Stimulated activated CD4-positive, alpha-beta T cell treated with anti-CD3 and anti-CD28 coated beads, Interleukin-4, amount 100 ng/mL, for 24 hours (primary cell): ENCODE data around the gene ATP5F1E.
"Not testable (repeated sequence)": the region's sequence is repeated elsewhere in the genome, so short reads cannot be mapped to it uniquely, and the experiment has no call there.

ENCODE experiments used
- DNase-seq: peaks from one replicate; pipeline ENCODE4 v3.0.0-alpha.2; 2020

Gene ATP5F1E

GRCh38 chr20:59018817-59019216 lies 13.3 kb downstream of the ATP5F1E start:
- no peak for DNase-seq

DNA sequence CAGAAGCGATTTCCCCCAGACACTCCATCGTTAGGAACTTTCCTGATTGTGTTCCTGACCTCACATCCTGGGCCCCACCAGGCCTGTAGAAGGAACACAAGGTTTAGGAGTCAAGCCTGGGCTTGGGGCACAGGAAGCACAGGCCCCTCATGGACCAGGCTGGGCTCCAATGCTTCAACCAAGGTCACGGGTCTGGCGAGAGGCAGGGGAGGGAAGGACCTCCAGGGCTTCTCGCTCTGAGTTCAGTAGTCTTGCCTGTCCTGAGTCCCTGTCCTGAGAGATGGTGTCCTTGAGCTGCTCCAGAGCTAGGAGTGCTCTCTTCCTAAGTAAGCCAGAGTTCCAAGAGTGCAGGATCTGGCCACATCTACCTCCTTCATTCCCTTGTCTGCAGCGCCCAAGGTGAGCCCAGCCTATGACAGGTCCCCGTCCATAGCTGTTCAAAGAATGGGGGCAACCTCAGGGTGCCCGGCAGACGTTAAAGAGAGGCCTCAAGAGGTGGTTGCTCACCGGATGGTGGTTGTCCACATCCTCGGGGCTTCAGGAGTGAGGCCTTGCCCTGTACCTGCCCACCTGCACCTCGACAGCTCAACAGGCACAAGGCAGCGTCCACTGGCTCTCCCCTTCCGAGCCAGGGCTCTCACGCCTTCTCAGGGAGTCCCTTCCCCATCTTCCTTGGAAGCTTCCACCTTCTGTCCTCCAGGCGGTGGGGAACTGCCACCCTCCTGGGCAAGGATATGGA lies 14.5 kb downstream of the ATP5F1E start:
- no peak for DNase-seq

DNA sequence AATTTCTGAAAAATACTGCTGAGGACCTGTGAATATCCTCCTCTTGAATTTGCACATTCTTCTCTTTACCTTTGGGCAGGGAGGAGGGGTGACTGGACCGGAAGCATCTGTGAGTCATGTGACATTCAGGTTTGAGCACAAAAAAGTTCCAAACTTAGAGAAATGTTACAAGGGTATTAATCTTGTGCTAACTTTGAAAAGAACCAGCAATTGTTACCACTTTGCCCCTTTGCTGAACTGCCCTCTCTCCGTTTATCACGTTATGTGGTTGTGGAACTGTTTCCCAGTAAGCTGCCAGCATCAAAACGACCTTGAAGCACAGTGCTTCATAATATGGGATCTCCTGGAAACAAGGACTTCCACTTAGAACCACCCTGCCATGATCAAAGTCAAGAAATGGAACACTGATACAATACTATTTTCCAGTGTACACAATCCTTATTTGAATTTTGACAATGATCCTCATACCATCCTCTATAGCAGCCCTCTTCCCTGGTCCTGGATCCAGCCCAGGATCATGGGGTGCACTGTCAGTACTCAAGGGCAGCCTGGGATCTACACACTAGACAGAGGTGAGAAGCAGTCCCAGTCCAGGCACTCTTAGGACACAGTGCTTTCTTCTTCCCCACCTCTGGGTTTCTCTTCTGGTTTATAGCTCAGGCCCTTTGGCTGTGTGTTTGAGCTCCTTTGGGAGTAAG lies 15.2 kb downstream of the ATP5F1E start:
- peak; percentile 34 for DNase-seq

- DNase-seq = no peak
Measured at GRCh38 chr20:59015812-59016711, 16.1 kb downstream of the ATP5F1E start.

- DNase-seq = no peak
Measured at GRCh38 chr20:59015411-59015810, 16.7 kb downstream of the ATP5F1E start.

DNA sequence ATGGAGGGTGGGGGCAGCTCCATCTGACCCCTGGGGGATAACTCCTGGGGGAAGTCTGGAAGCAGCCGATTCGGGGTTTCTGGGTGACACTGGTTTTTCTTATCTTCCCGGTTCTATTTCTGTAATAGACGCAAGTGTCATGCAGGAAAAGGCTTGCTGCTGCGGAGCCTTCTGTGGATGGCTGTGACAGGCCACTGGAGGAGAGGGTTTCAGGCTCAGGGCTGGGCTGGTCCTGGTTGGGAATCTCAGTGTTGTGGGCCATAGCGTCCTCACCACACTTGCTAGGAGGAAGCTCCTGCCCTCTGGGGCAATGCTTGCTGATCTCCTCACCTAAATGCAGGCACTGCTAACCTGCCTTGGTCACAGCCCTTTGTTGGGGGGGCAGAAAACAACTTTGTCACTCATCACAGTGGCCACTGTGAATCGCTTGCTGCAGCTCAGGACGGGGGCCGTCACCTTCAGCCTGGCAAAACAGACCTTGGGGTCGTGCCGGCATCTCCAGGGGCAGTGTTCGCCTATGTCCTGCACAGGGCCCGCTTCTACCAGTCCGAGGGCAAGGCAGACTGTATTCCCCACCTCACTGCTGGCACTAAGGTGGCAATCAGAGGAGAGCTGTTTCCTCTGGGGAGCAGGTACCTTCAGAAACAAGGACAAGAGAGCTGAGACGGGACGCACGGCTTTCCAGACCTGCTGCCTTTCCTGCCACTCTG lies 17.3 kb downstream of the ATP5F1E start:
- no peak for DNase-seq

- no peak for DNase-seq
Measured at GRCh38 chr20:59013959-59014608, 18.1 kb downstream of the ATP5F1E start.

- no peak for DNase-seq
Measured at GRCh38 chr20:59013031-59013951, 18.8 kb downstream of the ATP5F1E start.

GRCh38 chr20:59011874-59012157 lies 20.3 kb downstream of the ATP5F1E start:
- DNase-seq = not testable (repeated sequence)

GRCh38 chr20:59010995-59011873 lies 20.9 kb downstream of the ATP5F1E start:
- DNase-seq = no peak

GRCh38 chr20:59010321-59010994 lies 21.7 kb downstream of the ATP5F1E start:
- DNase-seq = no peak

DNA sequence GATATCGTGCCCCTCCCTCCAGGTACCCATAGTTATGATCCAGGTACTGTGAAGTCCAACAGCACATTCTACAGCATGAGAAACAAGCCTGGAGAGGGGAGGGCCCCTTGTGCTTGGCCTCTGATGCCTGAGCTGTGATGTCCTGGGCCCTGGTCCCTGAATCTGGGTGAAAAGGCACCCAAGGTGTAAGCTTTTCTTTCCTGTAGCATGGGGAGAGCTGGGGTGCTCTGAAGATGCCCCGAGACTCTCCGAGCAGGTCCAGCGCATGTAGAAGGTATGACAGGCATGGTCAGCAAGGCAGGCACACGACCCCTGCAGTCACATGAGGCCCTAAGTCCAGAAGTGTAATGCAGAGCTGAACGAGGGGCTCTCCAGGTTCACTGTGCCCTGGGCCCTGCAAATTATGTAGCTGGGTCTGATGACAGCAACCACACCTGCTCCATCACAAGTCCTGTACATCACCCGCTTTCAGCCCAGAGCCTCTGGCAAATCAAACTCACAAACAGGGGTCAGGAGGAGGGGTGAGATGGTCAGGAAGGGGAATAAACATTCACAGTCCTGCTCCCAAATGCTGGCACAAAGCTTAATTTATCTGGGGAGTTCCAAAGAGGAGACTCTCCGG lies 23.3 kb downstream of the ATP5F1E start:
- no peak for DNase-seq

GRCh38 chr20:59007665-59008511 lies 24.2 kb downstream of the ATP5F1E start:
- DNase-seq = no peak

GRCh38 chr20:59006864-59007664 lies 25.1 kb downstream of the ATP5F1E start, which contains the start of gene CTSZ:
Gene CTSZ (minus strand): TSS chr20:59007254. CDS start chr20:59007128, 126 bp downstream.
- peak; percentile 40 for DNase-seq

DNA sequence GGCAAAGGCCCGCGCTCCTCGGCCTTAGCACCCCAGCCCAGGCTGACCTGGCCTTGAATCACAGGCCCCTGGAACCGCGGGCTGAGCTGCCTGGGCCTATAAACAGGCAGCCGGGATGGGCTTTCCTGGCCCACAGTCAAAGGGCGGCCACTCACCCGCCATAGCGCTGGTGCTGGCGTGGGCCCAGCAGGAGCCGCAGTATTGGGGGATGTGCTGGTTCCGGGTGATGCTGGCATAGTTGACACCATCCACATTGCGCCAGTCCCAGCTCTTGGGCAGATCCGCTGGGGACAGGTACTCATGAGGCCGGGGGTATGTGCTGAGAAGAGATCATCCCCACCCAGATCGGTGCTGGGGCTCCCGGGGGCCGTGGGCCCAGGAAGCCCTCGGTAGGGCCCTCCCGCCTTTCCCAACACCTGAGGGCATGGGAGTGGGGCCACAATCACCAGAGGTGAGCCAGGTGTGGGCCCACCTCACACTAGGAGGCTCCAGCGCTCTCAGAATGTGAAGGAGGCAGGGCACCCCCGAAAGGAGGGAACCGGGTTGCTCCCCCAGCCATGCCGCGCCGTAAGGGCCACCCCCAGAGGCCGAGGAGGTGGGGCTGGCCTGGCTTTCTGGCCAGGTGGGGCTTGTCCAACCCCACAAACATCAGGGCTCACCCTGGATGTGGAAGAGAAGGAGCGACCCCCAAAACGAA lies 25.8 kb downstream of the ATP5F1E start:
- no peak for DNase-seq

DNA sequence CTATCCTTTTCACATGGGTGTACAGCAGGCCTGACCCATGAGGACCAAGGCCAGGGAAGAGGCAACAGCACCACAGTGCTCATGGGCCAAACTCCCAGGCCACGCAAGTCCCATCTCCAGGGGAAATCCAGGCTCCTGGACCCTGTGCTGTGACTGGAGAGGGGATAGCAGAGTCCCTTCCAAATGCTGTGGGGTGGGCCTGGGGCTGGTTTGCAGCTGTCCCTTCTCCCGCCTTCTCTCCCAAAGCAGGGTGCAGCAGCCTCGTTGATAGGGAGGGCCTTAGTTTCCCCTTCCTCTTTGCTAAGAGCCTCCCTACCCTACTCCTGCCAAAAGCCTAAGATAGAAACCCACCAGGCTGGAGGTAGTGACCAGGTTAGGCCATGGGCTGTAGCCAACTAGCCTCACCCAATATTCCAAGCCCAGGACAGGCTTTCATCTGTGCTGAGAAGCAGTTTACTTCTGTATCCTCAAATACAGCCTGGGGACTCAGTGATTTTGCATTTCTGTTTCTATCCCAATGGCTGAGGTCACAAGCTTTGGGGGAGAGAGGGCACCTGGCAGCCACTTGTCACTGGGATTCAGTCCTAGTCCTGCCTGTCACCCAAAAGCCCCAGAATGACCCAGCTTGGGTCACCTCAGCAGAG lies 26.5 kb downstream of the ATP5F1E start:
- no peak for DNase-seq
